SK-MEL-5 (cell line): Measurements from ENCODE around the gene DOK6. TPM values are rescaled to one million over a fixed set of nuclear protein-coding genes. Genes with fewer than 3 reads are reported as not detected.
"Not testable (repeated sequence)": the region's sequence is repeated elsewhere in the genome, so short reads cannot be mapped to it uniquely, and the experiment has no call there.

Experiments used
- DNase-seq: peaks from one replicate; pipeline ENCODE4 v3.0.0-alpha.2; 2016; ENCODE audit warnings: low read depth, low spot score
- in situ Hi-C: cut with HindIII; loops from 2 replicates; pipeline ENCODE4 v1.10.0; 2016; ENCODE audit warnings: low sequenced_read_pairs, high pct_unique_total_duplicates, low pct_unique_long_range_greater_than_20kb
- total RNA-seq: library from RNA; depleted of rRNA; stranded (reverse); fragments of >200 nt; shearing (Covaris generic); gene quantifications from 2 replicates; pipeline ENCODE4 v1.2.3, GENCODE V29; 2014

DOK6 gene
- total RNA-seq, 1 experiment from 2014 or later: 0.24 TPM

DNA sequence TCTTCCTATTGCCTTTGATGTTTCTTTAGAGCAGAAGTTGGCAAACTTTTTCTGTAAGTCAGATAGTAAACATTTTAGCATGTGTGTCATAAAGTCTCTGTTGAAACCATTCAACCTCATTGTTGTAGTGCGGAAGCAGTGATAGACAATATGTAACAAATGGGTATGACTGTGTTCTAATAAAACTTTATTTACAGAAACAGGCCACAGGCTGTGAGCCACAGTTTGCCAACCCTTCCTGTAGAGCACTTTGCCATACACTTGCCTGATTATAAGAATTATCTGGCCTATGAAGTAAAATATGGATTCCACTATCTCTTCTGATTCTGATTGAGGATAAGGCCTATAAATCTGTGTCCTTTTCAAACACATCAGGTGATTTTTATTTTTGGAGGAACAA, 237.4 kb downstream of the DOK6 start:
- in situ Hi-C loops: no loop called here
- DNase-seq: no peak

DNA sequence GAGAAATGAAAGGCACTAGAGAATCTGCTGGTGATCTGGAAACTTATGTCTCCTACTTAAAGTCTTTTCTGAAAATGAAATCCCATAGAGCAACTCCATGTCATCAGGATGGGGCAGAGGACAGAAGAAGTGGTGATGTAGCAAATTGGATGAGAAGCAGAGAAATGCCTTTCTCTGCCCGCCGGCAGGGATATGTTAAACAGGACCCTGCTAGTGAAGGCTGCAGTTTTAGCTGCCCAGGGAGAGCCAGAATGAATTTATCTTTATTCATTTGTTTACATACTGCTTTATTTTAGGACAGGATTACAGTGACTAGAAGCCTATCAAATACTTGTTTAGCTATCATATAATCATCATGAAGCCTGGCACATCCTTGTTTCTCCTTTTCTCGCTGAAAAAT, 247.0 kb downstream of the DOK6 start:
- DNase-seq: no peak
- in situ Hi-C loops: no loop called here

DNA sequence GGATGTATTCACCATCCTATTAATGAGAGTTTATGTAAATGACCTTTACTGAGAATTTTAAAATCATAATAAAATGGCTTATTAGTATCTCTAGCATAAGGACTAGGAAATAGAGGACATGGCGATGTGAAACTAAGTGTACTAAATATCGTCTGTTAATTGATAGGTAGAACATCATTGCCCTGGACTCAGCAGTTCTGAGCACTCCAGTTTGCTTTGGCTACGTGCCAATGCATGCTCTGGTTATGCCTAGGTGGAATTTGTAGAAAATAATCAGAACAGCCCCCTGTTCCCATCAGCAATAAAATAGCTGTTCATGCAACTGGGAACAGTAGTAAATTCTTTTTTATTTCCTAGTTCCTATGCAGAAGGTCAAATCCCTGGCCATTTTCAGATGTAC, 247.8 kb downstream of the DOK6 start:
- in situ Hi-C loops: no loop called here
- DNase-seq: no peak

DNA sequence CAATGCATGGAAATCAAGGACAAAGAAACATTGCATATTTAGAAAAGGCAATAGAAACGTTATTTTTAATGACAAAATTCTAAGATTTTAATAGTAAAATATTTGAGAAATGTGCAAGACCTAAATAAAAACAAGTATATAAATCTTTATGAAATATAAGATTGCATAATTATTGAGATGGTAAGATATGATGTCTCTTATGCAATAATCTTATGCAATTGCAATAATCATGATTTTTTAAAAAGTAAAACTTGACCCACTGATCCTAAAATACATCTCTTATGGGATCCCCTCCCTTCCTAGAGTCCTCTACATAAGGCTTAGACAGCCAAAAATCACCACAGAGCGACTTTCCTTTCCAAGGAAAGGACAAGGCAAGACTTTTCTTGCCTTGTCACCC, 249.0 kb downstream of the DOK6 start:
- DNase-seq: no peak
- in situ Hi-C loops: no loop called here

DNA sequence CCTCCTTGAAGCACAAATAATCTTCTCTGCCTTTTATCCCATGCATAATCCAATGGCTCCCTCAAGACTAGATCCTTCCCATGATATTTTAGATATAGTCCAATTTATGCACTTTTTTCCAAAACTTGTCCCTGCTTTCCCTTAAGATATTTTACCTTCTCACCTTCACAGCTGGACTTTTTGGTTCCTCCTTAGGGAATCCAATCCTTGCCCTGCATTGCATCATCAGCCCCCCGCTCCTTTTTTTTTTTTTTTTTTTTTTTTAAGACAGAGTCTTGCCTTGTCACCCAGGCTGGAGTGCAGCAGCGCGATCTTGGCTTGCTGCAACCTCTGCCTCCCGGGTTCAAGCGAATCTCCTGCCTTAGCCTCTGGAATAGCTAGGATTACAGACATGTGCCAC, 250.6 kb downstream of the DOK6 start:
- in situ Hi-C loops: no loop called here
- DNase-seq: no peak

DNA sequence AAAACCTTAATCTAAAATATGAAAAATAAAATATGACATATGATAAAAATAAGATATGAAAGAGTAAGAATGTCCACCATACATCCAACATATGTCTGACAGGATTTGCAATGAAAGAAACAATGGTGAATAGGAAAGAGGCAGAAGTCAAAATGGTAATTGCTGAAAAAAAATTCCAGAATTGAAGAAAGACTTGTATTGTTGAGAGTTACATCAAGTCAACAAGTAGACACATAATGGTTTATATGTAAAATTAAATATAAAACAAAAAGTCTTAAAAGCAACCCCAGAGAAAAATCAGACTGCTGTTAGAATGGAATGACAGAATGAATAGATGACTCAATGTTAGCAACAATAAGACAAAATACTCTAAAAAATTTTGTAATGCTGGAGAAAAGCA, 255.1 kb downstream of the DOK6 start:
- in situ Hi-C loops: no loop called here
- peak; percentile 40 for DNase-seq

DNA sequence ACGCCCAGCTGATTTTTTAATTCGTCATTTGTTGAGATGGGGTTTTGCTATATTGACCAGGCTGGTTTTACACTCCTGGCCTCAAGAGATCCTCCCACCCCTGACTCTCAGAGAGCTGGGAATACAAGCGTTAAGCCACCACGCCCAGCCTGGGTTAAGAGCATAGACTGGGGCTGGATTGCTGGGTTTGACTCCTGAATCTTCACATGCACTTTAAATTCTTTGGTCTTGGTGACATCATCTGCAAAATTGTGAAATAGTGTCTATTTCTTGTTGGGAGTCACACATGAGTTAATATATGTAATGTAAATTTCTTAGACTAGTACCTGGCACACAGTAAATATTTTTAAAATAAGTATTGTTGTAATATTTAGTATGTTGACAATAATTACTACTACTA, 257.4 kb downstream of the DOK6 start:
- in situ Hi-C loops: no loop called here
- no peak for DNase-seq

DNA sequence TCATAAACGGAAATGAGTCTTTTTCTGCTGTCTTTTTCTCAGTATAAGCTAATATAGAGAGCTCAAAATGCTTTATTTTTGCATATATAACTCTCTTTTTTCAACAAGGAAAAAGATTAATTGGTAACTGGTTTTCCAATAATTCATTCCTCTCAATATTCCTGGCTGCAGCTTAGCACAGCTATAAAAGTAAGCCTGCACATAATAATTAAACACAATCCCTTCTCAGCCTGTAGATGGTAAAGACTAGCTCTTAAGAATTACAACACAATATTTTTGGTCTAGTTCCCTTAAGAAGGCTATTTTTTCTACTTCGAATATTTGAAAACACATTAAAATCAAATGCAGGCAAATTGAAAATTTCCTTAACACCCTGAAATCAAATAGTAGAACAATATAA, 258.0 kb downstream of the DOK6 start:
- DNase-seq: no peak
- in situ Hi-C loops: no loop called here

DNA sequence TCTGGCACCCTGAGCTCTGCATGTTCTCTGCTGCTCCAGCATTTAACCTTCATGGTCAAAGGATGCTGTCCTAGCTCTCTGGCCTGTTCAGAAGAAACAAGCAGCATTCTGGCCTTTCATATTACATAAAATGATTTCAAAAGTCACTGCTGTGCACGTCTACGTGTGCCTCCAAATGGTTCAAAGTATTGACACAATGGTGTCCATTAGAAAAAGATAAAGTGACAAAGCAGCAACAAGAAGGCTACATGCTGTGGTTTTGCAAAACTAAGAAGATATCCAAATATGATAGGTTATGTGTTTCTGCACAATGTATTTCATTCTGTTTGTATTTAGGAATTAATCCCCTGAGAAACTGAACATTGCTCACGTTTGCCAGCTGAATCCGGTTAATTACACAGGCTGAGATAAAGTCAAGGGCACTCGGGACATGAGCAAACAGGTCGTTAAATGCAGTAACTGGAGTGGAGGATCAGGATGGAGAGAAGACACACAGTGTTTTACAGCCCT, 258.5 kb downstream of the DOK6 start:
- DNase-seq: no peak
- in situ Hi-C loops: no loop called here

DNA sequence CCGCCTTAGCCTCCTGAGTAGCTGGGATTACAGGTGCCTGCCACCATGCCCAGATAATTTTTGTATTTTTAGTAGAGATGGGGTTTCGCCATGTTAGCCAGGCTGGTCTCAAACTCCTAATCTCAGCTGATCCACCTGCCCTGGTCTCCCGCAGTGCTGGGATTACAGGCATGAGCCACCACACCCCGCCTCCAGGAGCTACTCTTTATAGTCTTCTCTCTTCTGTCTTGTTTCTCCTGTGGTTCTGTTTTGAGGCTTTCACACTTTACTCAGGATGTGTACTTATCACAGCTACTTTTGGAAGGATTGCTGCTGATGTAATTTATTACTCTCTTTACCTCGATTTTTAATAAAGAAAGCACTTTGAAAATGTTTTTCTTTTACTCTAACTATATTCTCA, 261.4 kb downstream of the DOK6 start:
- DNase-seq, in situ Hi-C loops: not testable (repeated sequence)

DNA sequence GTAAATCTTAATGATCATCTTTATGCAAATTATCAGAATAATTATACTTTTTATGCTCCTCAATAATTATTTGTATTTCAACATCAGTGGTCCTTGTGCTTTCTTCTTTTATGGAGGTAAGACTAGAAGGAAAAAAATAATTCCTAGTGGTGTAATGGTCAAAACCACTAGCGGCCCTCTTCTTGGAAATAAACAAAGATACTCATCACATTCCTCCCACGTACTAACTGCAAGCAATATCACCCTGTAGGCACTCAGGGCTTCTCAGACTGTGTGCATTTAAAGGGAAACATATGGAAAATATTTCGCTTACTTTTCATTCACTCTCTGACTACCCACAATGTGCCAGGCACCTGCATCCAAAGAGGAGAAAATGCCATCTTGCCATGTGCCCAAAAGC, 263.7 kb downstream of the DOK6 start:
- DNase-seq: no peak
- in situ Hi-C loops: no loop called here

DNA sequence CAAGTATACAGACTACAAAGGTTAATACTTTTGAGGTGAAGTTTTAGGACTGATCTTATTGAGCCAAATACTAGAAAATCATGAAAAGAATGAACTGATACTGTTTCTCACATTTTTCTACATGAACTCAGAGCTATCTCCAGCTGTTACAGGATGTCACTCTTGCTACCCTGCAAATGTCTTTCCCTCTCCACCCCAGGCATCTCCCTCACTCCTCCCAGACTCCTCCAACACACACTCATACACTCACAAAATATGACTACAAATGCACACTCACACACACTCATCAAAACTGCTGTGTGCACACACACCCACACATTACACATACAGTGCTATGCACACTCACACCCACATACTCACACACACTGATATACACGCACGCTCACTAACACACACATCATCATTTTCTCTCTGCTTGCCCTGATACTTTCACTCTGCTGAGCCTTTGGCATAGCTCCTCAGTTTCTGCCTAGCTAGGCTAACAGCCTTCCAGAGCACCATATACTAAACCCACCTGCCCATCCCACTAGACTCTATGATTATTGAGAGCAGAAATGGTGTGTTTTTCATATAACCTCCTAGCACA, 273.7 kb downstream of the DOK6 start:
- no peak for DNase-seq
- in situ Hi-C loops: no loop called here

DNA sequence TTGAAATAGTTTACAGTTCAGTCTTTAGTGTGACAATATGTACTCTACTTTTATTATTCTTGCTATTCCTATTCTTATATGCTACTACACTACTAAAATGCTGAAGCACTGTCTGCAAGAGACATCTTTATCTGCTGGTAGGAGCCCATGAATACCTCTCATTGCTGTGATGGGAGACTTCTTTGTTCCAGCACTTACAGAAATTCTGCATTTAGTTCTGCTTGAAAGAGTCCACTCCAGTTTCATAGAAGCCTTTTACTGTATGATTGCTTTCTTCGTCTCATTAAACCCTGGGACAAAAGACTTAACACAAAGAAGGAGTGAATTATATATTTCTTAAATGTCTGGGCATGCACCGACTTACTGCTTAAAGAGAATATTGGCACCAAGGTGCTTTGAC, 274.3 kb downstream of the DOK6 start:
- no peak for DNase-seq
- in situ Hi-C loops: no loop called here

DNA sequence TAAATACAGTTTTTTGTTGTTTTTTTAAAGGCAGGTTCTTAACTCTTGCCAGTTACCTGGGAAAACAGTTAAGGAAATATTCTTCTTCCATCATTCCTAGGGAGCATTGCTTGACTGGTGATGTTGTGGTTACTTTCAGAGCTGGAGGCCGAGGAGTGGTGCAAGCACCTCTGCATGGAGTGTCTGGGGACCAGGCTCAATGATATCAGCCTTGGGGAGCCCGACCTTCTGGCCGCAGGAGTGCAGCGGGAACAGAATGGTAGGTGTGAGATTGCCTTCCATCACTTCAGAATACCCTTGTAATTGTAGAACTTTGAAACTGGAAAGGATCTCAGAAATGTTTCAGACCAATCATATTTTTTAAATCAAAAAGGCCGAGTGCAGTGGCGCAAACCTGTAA, 276.9 kb downstream of the DOK6 start:
- in situ Hi-C loops: no loop called here
- DNase-seq: no peak

DNA sequence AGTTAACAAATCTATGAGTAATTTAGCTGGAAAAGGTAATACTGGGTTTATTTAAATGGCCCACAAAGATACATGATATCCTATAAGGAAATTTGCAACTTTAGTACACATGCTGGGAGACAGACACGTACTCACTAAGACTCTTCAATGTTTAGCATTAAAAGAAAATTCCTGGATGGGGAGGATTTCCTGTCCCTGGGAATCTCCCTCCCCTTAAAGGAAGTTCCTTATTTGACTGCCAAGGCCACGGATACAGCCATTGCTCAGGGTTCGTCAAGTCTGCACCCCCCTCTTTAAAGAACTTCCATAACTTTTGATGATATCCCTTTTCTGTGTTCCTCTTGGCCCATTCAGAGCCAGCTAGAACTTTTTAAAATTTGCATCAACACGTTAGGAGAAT, 279.4 kb downstream of the DOK6 start:
- in situ Hi-C loops: no loop called here

DNA sequence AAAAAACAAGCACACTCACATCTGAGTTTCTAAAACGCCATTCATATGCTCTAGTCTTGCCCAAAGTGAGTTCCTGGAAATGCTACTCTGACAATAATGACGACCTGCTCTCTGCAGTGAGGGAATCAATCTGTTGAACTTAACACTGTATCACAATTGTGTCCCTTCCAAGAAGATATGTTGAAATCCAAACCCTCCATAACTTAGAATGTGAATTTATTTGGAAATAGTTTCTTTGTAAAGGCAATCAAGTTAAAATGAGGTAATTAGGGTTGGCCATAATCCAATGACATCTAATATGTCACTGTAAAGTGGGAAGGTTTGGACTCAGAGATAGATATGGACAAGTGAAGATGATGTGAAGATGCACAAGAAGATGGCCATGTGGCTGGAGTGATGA, 282.5 kb downstream of the DOK6 start:
- in situ Hi-C loops: no loop called here
- DNase-seq: no peak

More for the DNA sequence above, 279.4 kb downstream of the DOK6 start:
- DNase-seq: no peak

DNA sequence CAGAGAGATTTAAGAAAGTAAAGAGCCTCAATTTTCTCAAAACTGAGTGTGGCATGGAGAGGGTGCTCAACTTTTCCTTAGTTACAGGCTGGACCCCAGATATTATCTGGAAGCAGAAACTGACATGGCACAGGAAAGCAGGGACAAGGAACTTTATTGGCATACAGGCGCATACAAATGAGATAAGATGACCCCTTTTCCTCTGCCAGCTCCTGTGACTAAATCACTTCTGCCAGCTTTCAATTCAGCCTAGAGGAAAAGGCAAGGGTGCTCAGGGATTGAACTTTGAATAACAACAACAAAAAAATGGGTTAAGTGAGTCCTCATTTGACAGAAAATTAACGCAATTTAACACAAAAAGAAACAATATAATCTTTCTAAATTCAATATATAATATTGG, 284.1 kb downstream of the DOK6 start:
- in situ Hi-C loops: no loop called here
- no peak for DNase-seq

DNA sequence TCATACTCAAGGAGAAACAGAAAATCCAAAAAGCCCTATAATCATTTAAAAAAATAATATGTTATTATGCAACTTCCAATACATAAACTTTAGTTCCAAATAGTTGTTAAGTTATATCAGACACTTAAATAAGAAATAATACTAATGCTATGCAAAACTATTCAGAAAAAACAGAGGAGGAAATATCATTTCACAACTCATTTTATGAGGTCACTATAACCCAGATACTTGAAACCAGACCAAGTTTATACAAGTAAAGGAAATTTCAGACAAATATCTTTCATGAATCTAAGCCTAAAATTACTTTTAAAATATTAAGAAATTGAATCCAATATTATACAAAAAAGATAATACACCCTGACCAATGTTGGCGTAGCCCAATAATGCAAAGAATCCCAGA, 286.2 kb downstream of the DOK6 start:
- DNase-seq: no peak
- in situ Hi-C loops: no loop called here

DNA sequence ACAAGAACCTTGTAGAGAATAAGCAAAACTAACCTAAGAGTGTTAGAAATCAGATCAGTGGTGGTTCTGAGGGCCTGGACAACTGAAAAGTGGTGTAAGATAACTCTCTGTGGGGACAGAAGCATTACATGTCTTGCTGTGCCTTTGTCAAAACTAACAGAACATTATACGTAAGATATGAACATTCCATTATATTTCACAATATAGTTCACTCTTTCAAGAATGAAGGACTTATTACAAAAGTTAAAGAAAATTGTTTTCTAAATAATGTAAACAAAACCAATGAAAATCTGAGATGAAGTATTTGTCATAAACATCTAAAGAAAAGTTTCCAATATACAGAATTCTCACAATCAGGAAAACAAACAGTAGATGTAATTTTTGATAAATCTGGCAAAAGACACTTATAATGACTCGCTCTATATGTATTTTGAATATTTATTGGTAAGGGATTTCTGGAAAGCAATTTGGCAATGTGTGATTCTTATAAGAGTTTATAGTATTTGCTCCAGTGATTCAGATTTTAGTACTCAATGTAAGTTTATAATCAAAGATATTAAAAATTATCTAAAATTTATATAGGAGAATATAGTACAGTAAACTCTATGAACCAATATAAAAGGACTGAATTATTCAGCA, 288.6 kb downstream of the DOK6 start:
- DNase-seq: no peak
- in situ Hi-C loops: no loop called here
